NB4 (cell line): Measurements from ENCODE around the gene LHX6.

Experiments
- CTCF ChIP-seq: IDR thresholded peaks from one replicate; pipeline ENCODE4 v1.5.1; 2012; ENCODE audit warnings: low read depth, low read length
- MAX ChIP-seq: IDR thresholded peaks from 2 replicates; pipeline ENCODE4 v1.6.1; 2011; ENCODE audit warnings: low read depth, low read length
- POLR2A ChIP-seq: IDR thresholded peaks from 2 replicates; pipeline ENCODE4 v1.6.1; 2011; ENCODE audit warnings: mild to moderate bottlenecking; ENCODE audit not compliant: insufficient read length; ENCODE audit errors: extremely low read depth

- TF ChIP-seq POLR2A (no peak), CTCF (no peak), MAX (no peak)
Observed at GRCh38 chr9:122207096-122207495, 21.7 kb downstream of the LHX6 start.
